Peyer's patch (tissue), 4 donors: ENCODE results near the gene TMIGD2. TPM values are rescaled to one million over a fixed set of nuclear protein-coding genes. Genes with fewer than 3 reads are reported as not detected.

ENCODE experiments used
- DNase-seq, 3 donors: peaks; one replicate each; pipeline ENCODE4 v3.0.0-alpha.2; 2017 to 2019
- H3K27ac ChIP-seq, 4 donors: fragments of 200-600 bp; sonication (generic); one replicate each; pipeline ENCODE4 v1.5.1; 2016 to 2019
- H3K27me3 ChIP-seq, 2 donors: fragments of 200-600 bp; sonication (generic); one replicate each; pipeline ENCODE4 v1.5.1; 2019
- H3K36me3 ChIP-seq, 3 donors: fragments of 200-600 bp; sonication (generic); one replicate each; pipeline ENCODE4 v1.5.1; 2016 to 2019
- H3K4me1 ChIP-seq, 4 donors: fragments of 200-600 bp; sonication (generic); one replicate each; pipeline ENCODE4 v1.5.1; 2016 to 2019
- H3K4me3 ChIP-seq, 4 donors: fragments of 200-600 bp; sonication (generic); 1 replicate in 3 of 4; 2 replicates in 1 of 4; pipeline ENCODE4 v1.5.1; 2016 to 2019; ENCODE audit warnings: mild to moderate bottlenecking in 1 of 4
- H3K9me3 ChIP-seq, 4 donors: fragments of 200-600 bp; sonication (generic); one replicate each; pipeline ENCODE4 v1.5.1; 2016 to 2019; ENCODE audit warnings: mild to moderate bottlenecking in 1 of 4
- POLR2A ChIP-seq, 2 donors: fragments of 450-650 bp; IDR thresholded peaks; one replicate each; pipeline ENCODE4 v1.5.1; 2017; ENCODE audit warnings: antibody characterized with exemption in 2 of 2, mild to moderate bottlenecking in 2 of 2, moderate library complexity in 2 of 2
- total RNA-seq, 4 donors: library from RNA; depleted of rRNA; stranded (reverse); fragments of >200 nt; gene quantifications; one replicate each; pipeline ENCODE4 v1.1.0, GENCODE V29; 2016
- TF ChIP-seq, protein P1 (sequence below), 6 experiments: fragments of 450-650 bp in 4 of 6; fragments of 200-600 bp in 2 of 6; sonication (generic) in 1 of 6; IDR thresholded peaks; one replicate each; pipeline ENCODE4 v1.5.1; 2017 to 2019; ENCODE audit warnings: antibody characterized with exemption in 6 of 6, mild to moderate bottlenecking in 3 of 6, moderate library complexity in 1 of 6

TMIGD2 gene
- total RNA-seq, 4 donors from 2014 or later = 2.2 to 6.1 (median 3.8) TPM

GRCh38 chr19:4305257-4305612, 3.0 kb upstream of the TMIGD2 start:
- Histone ChIP-seq H3K9me3 (no peaks in the 10 kb centered on the region), H3K36me3 (no peaks in the 10 kb centered on the region), H3K4me3 (no peak overlapping the region), H3K4me1 (peaks cover 0 to 7% (median 3%) of the 10 kb centered on the region in 4 donors), H3K27me3 (no peaks in the 10 kb centered on the region), H3K27ac (no peak overlapping the region)
- DNase-seq = no peak
- no peak for TF ChIP-seq POLR2A (IDR thresholded peaks at IDR 0.05)
- TF ChIP-seq, protein P1, sequence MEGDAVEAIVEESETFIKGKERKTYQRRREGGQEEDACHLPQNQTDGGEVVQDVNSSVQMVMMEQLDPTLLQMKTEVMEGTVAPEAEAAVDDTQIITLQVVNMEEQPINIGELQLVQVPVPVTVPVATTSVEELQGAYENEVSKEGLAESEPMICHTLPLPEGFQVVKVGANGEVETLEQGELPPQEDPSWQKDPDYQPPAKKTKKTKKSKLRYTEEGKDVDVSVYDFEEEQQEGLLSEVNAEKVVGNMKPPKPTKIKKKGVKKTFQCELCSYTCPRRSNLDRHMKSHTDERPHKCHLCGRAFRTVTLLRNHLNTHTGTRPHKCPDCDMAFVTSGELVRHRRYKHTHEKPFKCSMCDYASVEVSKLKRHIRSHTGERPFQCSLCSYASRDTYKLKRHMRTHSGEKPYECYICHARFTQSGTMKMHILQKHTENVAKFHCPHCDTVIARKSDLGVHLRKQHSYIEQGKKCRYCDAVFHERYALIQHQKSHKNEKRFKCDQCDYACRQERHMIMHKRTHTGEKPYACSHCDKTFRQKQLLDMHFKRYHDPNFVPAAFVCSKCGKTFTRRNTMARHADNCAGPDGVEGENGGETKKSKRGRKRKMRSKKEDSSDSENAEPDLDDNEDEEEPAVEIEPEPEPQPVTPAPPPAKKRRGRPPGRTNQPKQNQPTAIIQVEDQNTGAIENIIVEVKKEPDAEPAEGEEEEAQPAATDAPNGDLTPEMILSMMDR (IDR thresholded peaks at IDR 0.05) = no peak

GRCh38 chr19:4304538-4305256, 2.5 kb upstream of the TMIGD2 start, which contains the start of gene FSD1:
FSD1 (plus strand) TSS chr19:4304598; CDS start chr19:4304747, 149 bp downstream.
- Histone ChIP-seq H3K9me3 (no peaks in the 10 kb centered on the region), H3K36me3 (no peaks in the 10 kb centered on the region), H3K27me3 (no peaks in the 10 kb centered on the region), H3K4me3 (peak within 1 kb of the TSS; percentile 24 to 59 (median 44)), H3K4me1 (peaks cover 0 to 7% (median 3%) of the 10 kb centered on the region in 4 donors), H3K27ac (peak within 1 kb of the TSS in 3 of 4 donors; percentile 1 to 41 (median 25))
- TF ChIP-seq, protein P1 (IDR thresholded peaks at IDR 0.05) = no peak
- no peak for TF ChIP-seq POLR2A (IDR thresholded peaks at IDR 0.05)
- DNase-seq = peak in 2 of 3 donors; percentile 42 to 68

- TF ChIP-seq, protein P1 (IDR thresholded peaks at IDR 0.05) = no peak
- TF ChIP-seq POLR2A (IDR thresholded peaks at IDR 0.05) = no peak
- H3K27ac ChIP-seq = peak overlapping the region in 3 of 4 donors; percentile 1 to 41 (median 25)
- peak overlapping the region; percentile 24 to 59 (median 44) for H3K4me3 ChIP-seq
- no peaks in the 10 kb centered on the region for H3K36me3 ChIP-seq
- H3K27me3 ChIP-seq = no peaks in the 10 kb centered on the region
- no peaks in the 10 kb centered on the region for H3K9me3 ChIP-seq
- peaks cover 0 to 7% (median 3%) of the 10 kb centered on the region in 4 donors for H3K4me1 ChIP-seq
- DNase-seq = peak in 2 of 3 donors; percentile 18 to 73
These were observed 1.8 kb upstream of the TMIGD2 start for GRCh38 chr19:4303819-4304537.

- H3K4me3 ChIP-seq = peak overlapping the region in 2 of 4 donors; percentile 3 to 11
- no peaks in the 10 kb centered on the region for H3K9me3 ChIP-seq
- no peaks in the 10 kb centered on the region for H3K36me3 ChIP-seq
- TF ChIP-seq, protein P1 (IDR thresholded peaks at IDR 0.05) = no peak
- no peak for TF ChIP-seq POLR2A (IDR thresholded peaks at IDR 0.05)
- H3K27me3 ChIP-seq = no peaks in the 10 kb centered on the region
- peak overlapping the region in 2 of 4 donors; percentile 33 to 38 for H3K27ac ChIP-seq
- DNase-seq = no peak
- H3K4me1 ChIP-seq = peaks cover 0 to 7% (median 3%) of the 10 kb centered on the region in 4 donors
These were observed 473 bp downstream of the TMIGD2 start for GRCh38 chr19:4301590-4302242.

DNA sequence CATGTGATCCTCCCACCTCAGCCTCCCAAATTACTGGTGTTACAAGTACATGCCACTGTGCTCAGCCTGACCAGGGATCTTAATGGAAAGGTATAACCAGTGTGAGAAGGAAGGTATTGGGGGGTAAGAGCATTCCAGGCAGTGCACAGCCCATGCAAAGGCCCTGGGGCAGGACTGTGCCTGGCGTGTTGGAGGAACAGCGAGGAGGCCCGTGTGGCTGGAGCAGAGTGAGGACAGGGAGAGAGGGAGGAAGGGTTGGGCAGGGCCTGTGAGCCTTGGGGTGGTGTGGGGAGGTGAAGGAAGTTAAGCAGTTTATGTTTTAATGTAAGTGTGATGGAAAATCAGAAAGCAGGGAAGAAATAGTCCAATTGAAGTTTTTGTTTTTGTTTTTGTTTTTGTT, 1.6 kb downstream of the TMIGD2 start:
- Histone ChIP-seq H3K4me1 (peaks cover 0 to 7% (median 3%) of the 10 kb centered on the region in 4 donors), H3K27me3 (no peaks in the 10 kb centered on the region), H3K36me3 (no peaks in the 10 kb centered on the region), H3K27ac (no peak overlapping the region), H3K4me3 (no peak overlapping the region), H3K9me3 (no peaks in the 10 kb centered on the region)
- TF ChIP-seq, protein P1 (IDR thresholded peaks at IDR 0.05) = no peak
- no peak for TF ChIP-seq POLR2A (IDR thresholded peaks at IDR 0.05)
- no peak for DNase-seq
